ENCODE measurements around the gene ARHGAP1. TPM values are rescaled to one million over a fixed set of nuclear protein-coding genes. Genes with fewer than 3 reads are reported as not detected.
A peak's percentile ranks its signal among the peaks of the same experiment; 100 is the strongest.

ARHGAP1 gene
- total and polyA plus RNA-seq, 2 of the 13 experiments (the other 11 are each of a cell fraction or from before 2014, with no cell fraction given) = 18.6 to 30.3 TPM

DNA sequence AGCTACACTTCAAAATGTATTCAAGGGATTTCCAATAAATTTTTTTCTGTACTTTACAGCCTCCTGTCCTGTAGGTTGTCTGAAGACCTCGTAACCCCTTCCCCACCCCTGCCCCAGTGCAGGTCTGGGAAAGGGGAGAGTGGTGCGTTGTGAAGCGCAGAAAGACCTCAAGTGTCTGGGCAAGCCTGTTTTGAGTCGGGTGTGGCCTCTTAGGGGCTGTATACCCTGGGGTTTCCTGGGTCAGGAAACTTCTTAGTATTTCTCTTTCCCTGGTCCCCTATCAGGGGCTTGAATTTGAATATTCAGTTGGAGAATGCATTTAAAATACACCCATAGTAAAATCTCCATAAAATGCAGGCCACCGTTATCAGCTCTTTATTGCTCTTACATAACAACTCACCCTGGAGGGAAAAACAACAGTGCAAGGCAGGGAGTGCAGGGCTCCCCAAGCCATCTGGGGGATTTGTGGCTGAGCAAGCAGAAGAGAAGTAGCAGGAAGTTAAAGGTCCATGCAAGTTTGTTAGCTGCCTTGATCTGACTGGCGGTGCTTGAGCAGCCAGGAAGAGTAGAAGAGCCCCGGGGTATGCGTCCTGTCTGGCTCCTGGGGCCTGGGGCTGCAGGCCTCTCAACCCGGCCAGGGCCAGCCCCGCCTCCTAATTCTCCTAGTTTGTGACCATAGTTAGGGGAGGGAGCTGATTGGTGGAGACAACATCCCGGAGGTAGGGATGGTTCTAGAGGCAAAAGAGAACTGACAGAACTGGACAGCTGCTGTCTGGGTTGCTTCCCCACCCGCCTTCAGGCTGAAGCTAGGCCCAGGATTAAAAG lies 25.7 kb downstream of the ARHGAP1 start (continued):
- TF ChIP-seq, protein P1, sequence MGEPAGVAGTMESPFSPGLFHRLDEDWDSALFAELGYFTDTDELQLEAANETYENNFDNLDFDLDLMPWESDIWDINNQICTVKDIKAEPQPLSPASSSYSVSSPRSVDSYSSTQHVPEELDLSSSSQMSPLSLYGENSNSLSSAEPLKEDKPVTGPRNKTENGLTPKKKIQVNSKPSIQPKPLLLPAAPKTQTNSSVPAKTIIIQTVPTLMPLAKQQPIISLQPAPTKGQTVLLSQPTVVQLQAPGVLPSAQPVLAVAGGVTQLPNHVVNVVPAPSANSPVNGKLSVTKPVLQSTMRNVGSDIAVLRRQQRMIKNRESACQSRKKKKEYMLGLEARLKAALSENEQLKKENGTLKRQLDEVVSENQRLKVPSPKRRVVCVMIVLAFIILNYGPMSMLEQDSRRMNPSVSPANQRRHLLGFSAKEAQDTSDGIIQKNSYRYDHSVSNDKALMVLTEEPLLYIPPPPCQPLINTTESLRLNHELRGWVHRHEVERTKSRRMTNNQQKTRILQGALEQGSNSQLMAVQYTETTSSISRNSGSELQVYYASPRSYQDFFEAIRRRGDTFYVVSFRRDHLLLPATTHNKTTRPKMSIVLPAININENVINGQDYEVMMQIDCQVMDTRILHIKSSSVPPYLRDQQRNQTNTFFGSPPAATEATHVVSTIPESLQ (CRISPR knock-in tag; conservative IDR thresholded peaks at IDR 0.05) = no peak
- no peak for TF ChIP-seq CAMTA2 (CRISPR knock-in tag; IDR thresholded peaks at IDR 0.05; ENCODE audit: borderline replicate concordance)
- TF ChIP-seq ZNF629 (CRISPR knock-in tag; conservative IDR thresholded peaks at IDR 0.05) = no peak
- TF ChIP-seq, protein P2, sequence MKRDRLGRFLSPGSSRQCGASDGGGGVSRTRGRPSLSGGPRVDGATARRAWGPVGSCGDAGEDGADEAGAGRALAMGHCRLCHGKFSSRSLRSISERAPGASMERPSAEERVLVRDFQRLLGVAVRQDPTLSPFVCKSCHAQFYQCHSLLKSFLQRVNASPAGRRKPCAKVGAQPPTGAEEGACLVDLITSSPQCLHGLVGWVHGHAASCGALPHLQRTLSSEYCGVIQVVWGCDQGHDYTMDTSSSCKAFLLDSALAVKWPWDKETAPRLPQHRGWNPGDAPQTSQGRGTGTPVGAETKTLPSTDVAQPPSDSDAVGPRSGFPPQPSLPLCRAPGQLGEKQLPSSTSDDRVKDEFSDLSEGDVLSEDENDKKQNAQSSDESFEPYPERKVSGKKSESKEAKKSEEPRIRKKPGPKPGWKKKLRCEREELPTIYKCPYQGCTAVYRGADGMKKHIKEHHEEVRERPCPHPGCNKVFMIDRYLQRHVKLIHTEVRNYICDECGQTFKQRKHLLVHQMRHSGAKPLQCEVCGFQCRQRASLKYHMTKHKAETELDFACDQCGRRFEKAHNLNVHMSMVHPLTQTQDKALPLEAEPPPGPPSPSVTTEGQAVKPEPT (CRISPR knock-in tag; IDR thresholded peaks at IDR 0.05; ENCODE audit: low read depth) = no peak
- TF ChIP-seq, protein P3, sequence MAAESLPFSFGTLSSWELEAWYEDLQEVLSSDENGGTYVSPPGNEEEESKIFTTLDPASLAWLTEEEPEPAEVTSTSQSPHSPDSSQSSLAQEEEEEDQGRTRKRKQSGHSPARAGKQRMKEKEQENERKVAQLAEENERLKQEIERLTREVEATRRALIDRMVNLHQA (CRISPR knock-in tag; IDR thresholded peaks at IDR 0.05) = no peak
- peak; percentile 30 for TF ChIP-seq AGO2 (optimal IDR thresholded peaks at IDR 0.05; ENCODE audit: low read depth, low read length)
- TF ChIP-seq ESRRA (CRISPR knock-in tag; IDR thresholded peaks at IDR 0.05; ENCODE audit: low read depth) = no peak
- TF ChIP-seq RBM22 (optimal IDR thresholded peaks at IDR 0.05; ENCODE audit: low read length) = peak; percentile 22
- no peak for TF ChIP-seq BRCA1 (CRISPR knock-in tag; IDR thresholded peaks at IDR 0.05)
- TF ChIP-seq, protein P4, sequence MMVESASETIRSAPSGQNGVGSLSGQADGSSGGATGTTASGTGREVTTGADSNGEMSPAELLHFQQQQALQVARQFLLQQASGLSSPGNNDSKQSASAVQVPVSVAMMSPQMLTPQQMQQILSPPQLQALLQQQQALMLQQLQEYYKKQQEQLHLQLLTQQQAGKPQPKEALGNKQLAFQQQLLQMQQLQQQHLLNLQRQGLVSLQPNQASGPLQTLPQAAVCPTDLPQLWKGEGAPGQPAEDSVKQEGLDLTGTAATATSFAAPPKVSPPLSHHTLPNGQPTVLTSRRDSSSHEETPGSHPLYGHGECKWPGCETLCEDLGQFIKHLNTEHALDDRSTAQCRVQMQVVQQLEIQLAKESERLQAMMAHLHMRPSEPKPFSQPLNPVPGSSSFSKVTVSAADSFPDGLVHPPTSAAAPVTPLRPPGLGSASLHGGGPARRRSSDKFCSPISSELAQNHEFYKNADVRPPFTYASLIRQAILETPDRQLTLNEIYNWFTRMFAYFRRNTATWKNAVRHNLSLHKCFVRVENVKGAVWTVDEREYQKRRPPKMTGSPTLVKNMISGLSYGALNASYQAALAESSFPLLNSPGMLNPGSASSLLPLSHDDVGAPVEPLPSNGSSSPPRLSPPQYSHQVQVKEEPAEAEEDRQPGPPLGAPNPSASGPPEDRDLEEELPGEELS (CRISPR knock-in tag; IDR thresholded peaks at IDR 0.05) = 0 out of 2 replicates have a peak, but pooled peaks have one; percentile 10
- no peak for TF ChIP-seq RBFOX2 (IDR thresholded peaks at IDR 0.05; ENCODE audit: low read depth, low read length)
- no peak for TF ChIP-seq POGZ (CRISPR knock-in tag; IDR thresholded peaks at IDR 0.05)
- TF ChIP-seq ZNF256 (CRISPR knock-in tag; conservative IDR thresholded peaks at IDR 0.05) = no peak
- no peak for TF ChIP-seq RFXANK (CRISPR knock-in tag; IDR thresholded peaks at IDR 0.05)
- no peak for TF ChIP-seq ZBTB7A (CRISPR knock-in tag; IDR thresholded peaks at IDR 0.05)
- no peak for TF ChIP-seq ZNF709 (CRISPR knock-in tag; IDR thresholded peaks at IDR 0.05)
- TF ChIP-seq, protein P5, sequence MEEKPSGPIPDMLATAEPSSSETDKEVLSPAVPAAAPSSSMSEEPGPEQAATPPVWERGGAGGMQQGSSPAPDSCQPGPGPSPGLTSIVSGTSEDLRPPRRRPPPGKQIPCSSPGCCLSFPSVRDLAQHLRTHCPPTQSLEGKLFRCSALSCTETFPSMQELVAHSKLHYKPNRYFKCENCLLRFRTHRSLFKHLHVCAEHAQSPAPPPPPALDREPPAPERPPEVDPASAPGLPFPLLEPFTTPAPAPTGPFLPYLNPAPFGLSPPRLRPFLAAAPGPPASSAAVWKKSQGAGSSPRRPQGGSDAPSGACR (CRISPR knock-in tag; IDR thresholded peaks at IDR 0.05) = no peak
- no peak for TF ChIP-seq MYC (CRISPR knock-in tag; IDR thresholded peaks at IDR 0.05; ENCODE audit: borderline replicate concordance)
- no peak for TF ChIP-seq ZKSCAN5 (CRISPR knock-in tag; IDR thresholded peaks at IDR 0.05)
- TF ChIP-seq, protein P6, sequence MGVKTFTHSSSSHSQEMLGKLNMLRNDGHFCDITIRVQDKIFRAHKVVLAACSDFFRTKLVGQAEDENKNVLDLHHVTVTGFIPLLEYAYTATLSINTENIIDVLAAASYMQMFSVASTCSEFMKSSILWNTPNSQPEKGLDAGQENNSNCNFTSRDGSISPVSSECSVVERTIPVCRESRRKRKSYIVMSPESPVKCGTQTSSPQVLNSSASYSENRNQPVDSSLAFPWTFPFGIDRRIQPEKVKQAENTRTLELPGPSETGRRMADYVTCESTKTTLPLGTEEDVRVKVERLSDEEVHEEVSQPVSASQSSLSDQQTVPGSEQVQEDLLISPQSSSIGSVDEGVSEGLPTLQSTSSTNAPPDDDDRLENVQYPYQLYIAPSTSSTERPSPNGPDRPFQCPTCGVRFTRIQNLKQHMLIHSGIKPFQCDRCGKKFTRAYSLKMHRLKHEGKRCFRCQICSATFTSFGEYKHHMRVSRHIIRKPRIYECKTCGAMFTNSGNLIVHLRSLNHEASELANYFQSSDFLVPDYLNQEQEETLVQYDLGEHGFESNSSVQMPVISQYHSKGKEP (CRISPR knock-in tag; IDR thresholded peaks at IDR 0.05) = no peak
- no peak for TF ChIP-seq ZNF747 (CRISPR knock-in tag; IDR thresholded peaks at IDR 0.05; ENCODE audit: borderline replicate concordance)

All from HepG2 (cell line).